Parathyroid adenoma (tissue), 2 donors: Measurements from ENCODE around the gene TSPAN18.

Experiments used
- H2AFZ ChIP-seq: fragments of 300-600 bp; sonication (generic); one replicate; pipeline ENCODE4 v1.7.0; 2017; ENCODE audit warnings: antibody characterized with exemption, mild to moderate bottlenecking
- H3K27ac ChIP-seq: fragments of 300-600 bp; sonication (generic); one replicate; pipeline ENCODE4 v1.7.0; 2017
- H3K27me3 ChIP-seq: fragments of 300-600 bp; sonication (generic); one replicate; pipeline ENCODE4 v1.7.0; 2017; ENCODE audit warnings: low read length; ENCODE audit not compliant: control insufficient read depth, insufficient read depth
- H3K36me3 ChIP-seq: fragments of 300-600 bp; sonication (generic); one replicate; pipeline ENCODE4 v1.7.0; 2017; ENCODE audit warnings: low read length; ENCODE audit not compliant: control insufficient read depth, insufficient read depth
- H3K4me1 ChIP-seq: fragments of 300-600 bp; sonication (generic); one replicate; pipeline ENCODE4 v1.7.0; 2017; ENCODE audit warnings: control low read depth
- H3K4me2 ChIP-seq: fragments of 300-600 bp; sonication (generic); one replicate; pipeline ENCODE4 v1.7.0; 2017; ENCODE audit warnings: low read length
- H3K4me3 ChIP-seq: fragments of 300-600 bp; sonication (generic); one replicate; pipeline ENCODE4 v1.7.0; 2017; ENCODE audit warnings: low read depth, low read length
- H3K79me2 ChIP-seq: fragments of 300-600 bp; sonication (generic); one replicate; pipeline ENCODE4 v1.7.0; 2017; ENCODE audit warnings: control low read depth
- H3K9ac ChIP-seq: fragments of 300-600 bp; sonication (generic); one replicate; pipeline ENCODE4 v1.7.0; 2017; ENCODE audit warnings: mild to moderate bottlenecking
- H3K9me3 ChIP-seq: fragments of 300-600 bp; sonication (generic); one replicate; pipeline ENCODE4 v1.7.0; 2017; ENCODE audit warnings: low read length; ENCODE audit not compliant: control insufficient read depth
- TF ChIP-seq, protein P1 (sequence below): fragments of 300-600 bp; sonication (generic); IDR thresholded peaks from one replicate; pipeline ENCODE4 v1.7.0; 2017; ENCODE audit warnings: antibody characterized with exemption, mild to moderate bottlenecking
- donor health status: primary hyperparathyroidism.

TSPAN18 gene

DNA sequence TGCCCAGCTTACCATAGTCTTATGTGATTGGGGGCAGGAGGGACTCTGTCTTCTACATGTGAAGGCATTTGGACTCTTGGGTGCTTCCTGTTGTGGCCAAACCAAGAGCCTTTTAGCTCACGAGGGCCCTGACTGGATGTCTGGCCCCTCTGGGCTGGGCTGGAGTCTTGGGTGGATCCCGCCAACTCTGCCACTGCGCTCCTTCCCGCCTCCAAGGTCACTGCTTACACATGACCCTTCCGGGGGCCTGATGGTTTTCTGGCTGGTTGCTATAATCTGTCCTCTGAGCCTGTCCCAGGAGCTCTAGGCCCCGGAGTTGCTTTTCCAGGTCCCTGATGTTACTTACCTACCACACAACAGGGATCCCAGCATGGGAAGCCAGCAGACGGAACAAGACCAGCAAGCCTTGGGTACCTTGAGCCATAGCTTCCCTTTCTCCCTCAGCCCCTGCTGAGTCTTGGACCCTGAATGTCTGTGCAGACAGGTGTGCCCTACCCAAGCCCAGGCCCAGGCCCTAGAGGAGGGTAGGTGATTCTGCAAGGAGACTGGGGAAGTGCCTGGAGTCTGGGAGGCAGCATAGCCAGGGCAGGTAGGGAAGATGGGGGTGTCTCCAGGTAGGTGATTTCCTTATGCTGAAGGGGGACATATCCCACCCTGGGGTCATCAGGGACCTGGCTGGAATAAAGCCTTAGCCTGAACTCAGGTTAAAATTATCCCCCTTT lies 100.3 kb downstream of the TSPAN18 start:
- no peaks in the 10 kb centered on the region for H3K79me2 ChIP-seq
- H3K4me2 ChIP-seq, result no peak overlapping the region
- no peak overlapping the region for H3K9ac ChIP-seq
- H3K27ac ChIP-seq, result no peak overlapping the region
- H3K4me1 ChIP-seq, result no peaks in the 10 kb centered on the region
- TF ChIP-seq, protein P1, sequence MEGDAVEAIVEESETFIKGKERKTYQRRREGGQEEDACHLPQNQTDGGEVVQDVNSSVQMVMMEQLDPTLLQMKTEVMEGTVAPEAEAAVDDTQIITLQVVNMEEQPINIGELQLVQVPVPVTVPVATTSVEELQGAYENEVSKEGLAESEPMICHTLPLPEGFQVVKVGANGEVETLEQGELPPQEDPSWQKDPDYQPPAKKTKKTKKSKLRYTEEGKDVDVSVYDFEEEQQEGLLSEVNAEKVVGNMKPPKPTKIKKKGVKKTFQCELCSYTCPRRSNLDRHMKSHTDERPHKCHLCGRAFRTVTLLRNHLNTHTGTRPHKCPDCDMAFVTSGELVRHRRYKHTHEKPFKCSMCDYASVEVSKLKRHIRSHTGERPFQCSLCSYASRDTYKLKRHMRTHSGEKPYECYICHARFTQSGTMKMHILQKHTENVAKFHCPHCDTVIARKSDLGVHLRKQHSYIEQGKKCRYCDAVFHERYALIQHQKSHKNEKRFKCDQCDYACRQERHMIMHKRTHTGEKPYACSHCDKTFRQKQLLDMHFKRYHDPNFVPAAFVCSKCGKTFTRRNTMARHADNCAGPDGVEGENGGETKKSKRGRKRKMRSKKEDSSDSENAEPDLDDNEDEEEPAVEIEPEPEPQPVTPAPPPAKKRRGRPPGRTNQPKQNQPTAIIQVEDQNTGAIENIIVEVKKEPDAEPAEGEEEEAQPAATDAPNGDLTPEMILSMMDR, result no peak
- no peak overlapping the region for H3K4me3 ChIP-seq
- H2AFZ ChIP-seq, result no peak overlapping the region
- no peaks in the 10 kb centered on the region for H3K27me3 ChIP-seq
- no peaks in the 10 kb centered on the region for H3K36me3 ChIP-seq
- no peaks in the 10 kb centered on the region for H3K9me3 ChIP-seq

DNA sequence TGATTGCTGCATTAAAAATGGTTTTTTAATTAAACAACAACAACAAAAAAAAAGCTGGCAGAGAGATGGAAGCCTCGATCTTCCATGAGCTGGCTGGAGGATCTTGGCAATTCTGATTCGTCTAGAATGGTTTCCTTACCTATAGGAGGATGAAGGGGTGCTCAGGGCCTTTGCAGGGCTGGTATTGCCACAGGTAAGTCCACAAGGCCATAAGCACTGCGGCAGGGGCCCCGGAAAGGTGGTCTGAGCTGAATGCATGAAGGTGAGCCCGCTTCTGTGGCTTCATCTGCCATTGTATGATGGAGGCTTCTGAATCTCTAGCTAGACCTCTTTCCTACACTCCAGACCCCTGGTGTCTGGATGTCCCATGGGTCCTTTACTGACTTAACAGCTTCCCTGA lies 101.5 kb downstream of the TSPAN18 start:
- Histone ChIP-seq H3K9me3 (no peaks in the 10 kb centered on the region), H3K4me2 (no peak overlapping the region), H3K36me3 (no peaks in the 10 kb centered on the region), H3K4me3 (no peak overlapping the region), H3K4me1 (no peaks in the 10 kb centered on the region), H2AFZ (no peak overlapping the region), H3K9ac (no peak overlapping the region), H3K27ac (no peak overlapping the region), H3K79me2 (no peaks in the 10 kb centered on the region), H3K27me3 (no peaks in the 10 kb centered on the region)
- TF ChIP-seq, protein P1, result no peak

GRCh38 chr11:44829838-44830237 lies 103.1 kb downstream of the TSPAN18 start:
- Histone ChIP-seq H3K36me3 (no peaks in the 10 kb centered on the region), H3K9me3 (no peaks in the 10 kb centered on the region), H3K4me2 (no peak overlapping the region), H2AFZ (no peak overlapping the region), H3K27me3 (no peaks in the 10 kb centered on the region), H3K79me2 (no peaks in the 10 kb centered on the region), H3K4me3 (no peak overlapping the region), H3K4me1 (no peaks in the 10 kb centered on the region), H3K9ac (no peak overlapping the region), H3K27ac (no peak overlapping the region)
- TF ChIP-seq, protein P1, result no peak

DNA sequence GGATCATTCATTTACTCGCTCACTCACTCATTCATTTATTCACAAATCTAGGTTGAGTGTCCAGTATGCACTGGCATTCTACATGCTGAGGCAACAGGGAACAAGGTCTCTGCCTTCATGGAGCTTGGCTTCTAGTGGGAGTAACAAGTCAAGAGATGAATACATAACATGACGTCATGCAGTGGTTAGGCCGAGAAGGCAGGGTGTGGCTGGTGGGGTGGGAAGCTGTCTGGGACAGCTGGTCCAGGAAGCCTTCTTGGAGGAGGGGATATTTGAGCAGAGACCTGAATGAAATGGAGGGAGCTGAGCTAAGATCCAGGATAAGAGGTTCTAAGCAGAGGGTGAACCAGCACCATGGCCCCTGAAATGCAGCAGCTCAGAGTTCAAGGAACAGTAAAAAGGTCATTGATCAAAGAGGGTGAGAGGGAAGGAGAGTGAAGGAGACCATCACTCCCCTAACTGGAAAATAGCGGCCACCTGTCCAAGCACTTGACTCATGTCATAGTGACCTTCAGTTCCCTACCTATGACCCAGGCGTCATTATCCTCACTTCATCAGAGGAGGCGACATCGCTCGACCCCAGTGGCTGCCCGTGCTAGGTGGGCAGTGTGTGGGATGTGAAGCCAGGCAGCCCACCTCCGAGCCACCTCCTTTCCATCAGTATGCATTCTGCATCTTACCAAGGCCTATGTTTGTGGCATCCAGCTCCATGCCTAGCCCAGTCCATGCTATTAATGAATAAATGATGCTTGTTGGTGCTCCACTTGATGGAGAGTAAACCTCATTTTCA lies 105.0 kb downstream of the TSPAN18 start:
- Histone ChIP-seq H3K4me3 (no peak overlapping the region), H3K9me3 (no peaks in the 10 kb centered on the region), H3K9ac (no peak overlapping the region), H2AFZ (no peak overlapping the region), H3K4me1 (no peaks in the 10 kb centered on the region), H3K36me3 (no peaks in the 10 kb centered on the region), H3K79me2 (no peaks in the 10 kb centered on the region), H3K4me2 (no peak overlapping the region), H3K27me3 (no peaks in the 10 kb centered on the region), H3K27ac (no peak overlapping the region)
- TF ChIP-seq, protein P1, result no peak
